Activated T-cell treated with anti-CD3 and anti-CD28 coated beads, Interleukin-2, amount 50 U/mL, for 24 hours (primary cell): Measurements from ENCODE around the gene MYO1B.

ENCODE experiments used
- DNase-seq: peaks from one replicate; pipeline ENCODE4 v3.0.0-alpha.2; 2020
- H3K27ac Mint-ChIP-seq: 2 replicates; pipeline ENCODE4 v1.8.0; 2020; ENCODE audit warnings: mild to moderate bottlenecking, mixed read lengths
- H3K27me3 Mint-ChIP-seq: 2 replicates; pipeline ENCODE4 v1.8.0; 2020; ENCODE audit warnings: mixed read lengths
- H3K36me3 Mint-ChIP-seq: 2 replicates; pipeline ENCODE4 v1.8.0; 2020; ENCODE audit warnings: low read depth, mixed read lengths
- H3K4me1 Mint-ChIP-seq: 2 replicates; pipeline ENCODE4 v1.8.0; 2020; ENCODE audit warnings: low read depth, mixed read lengths
- H3K4me3 Mint-ChIP-seq: 2 replicates; pipeline ENCODE4 v1.8.0; 2020; ENCODE audit warnings: mild to moderate bottlenecking, moderate library complexity, mixed read lengths
- H3K9me3 Mint-ChIP-seq: 2 replicates; pipeline ENCODE4 v1.8.0; 2020; ENCODE audit warnings: mixed read lengths

Gene MYO1B

DNA sequence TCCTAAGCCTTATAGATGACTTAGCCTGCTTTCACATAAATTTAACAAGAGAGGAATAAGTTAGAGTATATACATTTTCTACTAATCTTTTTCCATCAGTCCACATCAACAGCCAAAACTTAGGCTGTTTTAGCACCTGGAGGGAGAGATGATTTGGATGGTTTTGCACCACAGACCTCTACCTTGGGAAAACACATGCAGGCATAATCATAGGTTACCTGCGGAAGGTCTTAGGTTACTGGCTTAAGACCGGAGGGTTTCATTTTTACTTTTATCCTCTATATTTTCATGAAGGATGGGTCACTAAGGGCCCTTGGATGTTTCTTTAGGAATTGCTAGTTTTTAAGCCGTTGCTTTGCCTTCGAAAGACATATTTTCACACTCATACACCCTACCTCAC lies 66.0 kb downstream of the MYO1B start:
- Mint-ChIP-seq H3K27ac (no peak overlapping the region), H3K27me3 (no peaks in the 10 kb centered on the region), H3K4me1 (no peaks in the 10 kb centered on the region), H3K36me3 (no peaks in the 10 kb centered on the region), H3K4me3 (no peak overlapping the region), H3K9me3 (no peaks in the 10 kb centered on the region)
- DNase-seq = no peak

DNA sequence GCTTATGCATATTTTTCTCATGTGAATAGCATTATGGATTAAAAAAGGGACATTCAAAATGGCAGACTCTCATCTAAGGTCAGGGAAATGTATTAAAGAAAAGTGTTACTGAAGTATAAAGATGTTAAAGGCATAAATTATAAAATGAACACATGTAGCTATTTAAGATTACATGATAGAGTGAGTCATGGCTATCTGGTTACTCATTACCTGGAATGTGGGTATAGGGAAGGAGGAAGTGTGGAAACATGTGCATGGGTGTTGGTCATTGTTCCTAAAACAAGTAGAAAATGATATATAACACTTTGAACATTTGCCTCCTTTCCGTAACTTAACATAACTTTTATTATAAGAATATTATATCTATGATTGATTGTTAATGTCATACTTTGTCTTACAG lies 66.4 kb downstream of the MYO1B start:
- DNase-seq = no peak
- Mint-ChIP-seq H3K9me3 (no peaks in the 10 kb centered on the region), H3K27me3 (no peaks in the 10 kb centered on the region), H3K27ac (no peak overlapping the region), H3K4me1 (no peaks in the 10 kb centered on the region), H3K36me3 (no peaks in the 10 kb centered on the region), H3K4me3 (no peak overlapping the region)

DNA sequence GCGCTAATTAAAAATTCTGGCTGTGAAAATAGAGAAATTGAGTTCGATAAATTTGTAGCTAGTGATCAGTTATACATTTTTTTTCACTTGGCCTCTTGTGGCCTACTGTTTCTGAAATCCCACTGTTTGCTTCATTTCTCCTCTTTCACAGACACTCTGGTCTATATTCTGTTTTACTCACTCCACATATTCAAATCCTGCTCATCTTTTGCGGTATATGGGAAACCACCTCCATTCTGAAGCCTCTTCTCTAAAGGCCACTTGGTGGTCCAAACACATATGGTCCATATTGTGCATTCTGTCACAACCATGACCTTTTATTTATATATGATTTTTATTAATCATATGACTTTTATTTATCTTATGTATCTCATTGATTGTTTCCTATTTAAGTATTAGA lies 67.0 kb downstream of the MYO1B start:
- H3K36me3 Mint-ChIP-seq = no peaks in the 10 kb centered on the region
- H3K9me3 Mint-ChIP-seq = no peaks in the 10 kb centered on the region
- H3K27me3 Mint-ChIP-seq = peaks cover 3% of the 10 kb centered on the region
- no peak overlapping the region for H3K27ac Mint-ChIP-seq
- no peaks in the 10 kb centered on the region for H3K4me1 Mint-ChIP-seq
- DNase-seq = no peak
- no peak overlapping the region for H3K4me3 Mint-ChIP-seq

DNA sequence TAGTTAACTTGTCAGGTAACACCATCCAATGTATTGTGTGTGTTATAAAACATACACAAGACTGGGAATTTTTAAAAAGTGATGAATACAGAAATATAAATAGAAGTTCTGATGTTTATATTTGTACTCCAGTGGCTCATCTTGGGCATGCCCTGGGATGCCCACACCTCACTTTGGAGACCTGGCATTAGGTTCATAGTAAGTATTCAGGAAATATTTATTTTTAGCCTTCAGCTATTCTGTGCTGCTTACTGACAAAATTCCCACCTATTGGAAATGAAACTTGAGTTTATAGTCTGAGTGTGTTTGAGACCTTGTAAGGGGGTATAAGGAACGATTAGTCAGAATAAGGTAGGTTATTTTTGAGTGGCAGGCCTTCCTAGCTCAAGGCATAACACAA lies 67.5 kb downstream of the MYO1B start:
- H3K4me1 Mint-ChIP-seq = no peaks in the 10 kb centered on the region
- H3K27ac Mint-ChIP-seq = no peak overlapping the region
- H3K9me3 Mint-ChIP-seq = no peaks in the 10 kb centered on the region
- peaks cover 3% of the 10 kb centered on the region for H3K27me3 Mint-ChIP-seq
- no peak for DNase-seq
- H3K36me3 Mint-ChIP-seq = no peaks in the 10 kb centered on the region
- H3K4me3 Mint-ChIP-seq = no peak overlapping the region

DNA sequence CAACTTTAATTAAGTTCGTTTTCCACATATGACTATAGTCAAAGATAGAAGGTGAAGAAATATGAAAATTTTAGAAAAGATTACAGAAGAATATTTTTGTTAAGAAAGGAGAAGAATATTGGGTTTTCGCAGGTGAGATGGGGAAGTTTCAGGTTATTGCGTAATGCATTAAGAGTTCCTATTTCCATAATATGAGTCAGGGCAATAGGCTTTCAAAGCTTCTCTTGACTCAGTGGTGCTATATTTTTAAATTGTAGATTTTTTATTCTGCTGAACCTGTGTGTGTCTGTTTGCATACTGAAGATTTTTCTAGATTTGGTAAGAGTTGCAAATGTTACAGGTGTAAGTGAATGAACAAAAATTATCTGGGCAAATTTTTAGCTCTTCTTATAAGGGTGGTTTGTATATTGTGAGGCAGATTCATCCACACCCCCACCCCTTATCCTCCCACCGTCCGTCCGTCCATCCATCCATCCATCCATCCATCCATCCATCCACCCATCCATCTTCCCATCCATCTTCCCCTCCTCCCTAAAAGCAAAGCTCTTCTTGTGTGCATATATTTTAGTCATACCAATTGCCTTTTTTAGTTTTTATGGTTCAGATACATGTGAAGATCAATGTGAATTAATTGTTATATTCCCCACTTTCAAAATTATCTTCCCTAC lies 69.6 kb downstream of the MYO1B start:
- DNase-seq = no peak
- no peaks in the 10 kb centered on the region for H3K36me3 Mint-ChIP-seq
- H3K27ac Mint-ChIP-seq = no peak overlapping the region
- peaks cover 5% of the 10 kb centered on the region for H3K27me3 Mint-ChIP-seq
- no peaks in the 10 kb centered on the region for H3K9me3 Mint-ChIP-seq
- H3K4me1 Mint-ChIP-seq = peaks cover 3% of the 10 kb centered on the region
- H3K4me3 Mint-ChIP-seq = no peak overlapping the region

DNA sequence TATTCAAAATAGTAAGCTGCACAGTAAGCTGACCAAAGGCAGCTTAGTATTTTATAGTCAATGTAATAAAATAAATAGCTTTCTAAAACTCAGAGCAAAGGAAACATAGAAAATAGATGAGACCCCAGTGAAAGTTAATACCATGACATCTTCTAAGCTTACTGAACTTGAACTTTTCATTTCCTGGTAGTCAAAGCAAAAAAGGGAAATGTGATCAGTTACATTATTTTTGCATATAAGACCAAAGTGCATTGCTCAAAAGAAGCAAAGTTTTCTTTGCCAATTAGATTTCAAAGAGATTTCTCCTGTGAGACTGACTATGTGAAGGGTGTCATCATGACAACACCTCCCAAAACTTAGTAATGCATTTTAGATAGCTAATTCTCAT lies 70.2 kb downstream of the MYO1B start:
- Mint-ChIP-seq H3K27ac (no peak overlapping the region), H3K9me3 (no peaks in the 10 kb centered on the region), H3K4me1 (peaks cover 3% of the 10 kb centered on the region)

DNA sequence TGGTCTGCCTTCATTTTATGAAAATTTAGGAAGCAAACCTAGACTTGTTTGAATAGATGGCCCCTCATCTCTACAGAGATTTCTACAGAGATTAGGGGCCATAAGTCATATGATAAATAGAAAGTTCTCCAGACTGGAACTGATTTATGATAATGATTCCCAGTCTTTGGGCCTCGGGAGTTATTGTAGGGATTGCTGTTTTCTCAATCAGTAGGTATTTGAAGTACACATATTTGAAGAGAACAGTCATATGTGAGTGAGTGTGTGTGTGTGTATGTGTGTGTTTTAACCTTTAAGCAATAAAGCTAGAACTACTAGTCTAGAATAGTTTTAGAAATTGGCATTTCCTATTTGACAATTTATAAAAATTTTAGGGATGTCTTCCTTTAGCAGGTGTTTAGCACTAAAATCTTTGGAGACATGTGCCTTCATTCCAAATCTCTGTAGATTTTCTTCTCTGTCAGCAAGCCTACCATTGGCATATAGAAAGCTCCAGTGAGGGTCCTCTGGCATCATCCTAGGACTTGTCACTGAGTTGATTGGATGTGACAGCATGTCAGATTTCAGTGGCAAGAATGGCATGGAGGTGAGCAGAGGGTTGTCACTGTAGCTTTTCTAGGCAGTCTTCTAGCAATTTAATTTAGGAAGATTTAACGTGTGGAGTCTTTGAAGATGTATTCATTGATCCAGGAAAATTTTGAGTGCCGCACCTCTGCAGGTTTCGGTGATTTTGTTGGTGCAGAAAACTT lies 71.2 kb downstream of the MYO1B start:
- Mint-ChIP-seq H3K4me3 (no peak overlapping the region), H3K9me3 (no peaks in the 10 kb centered on the region), H3K27ac (no peak overlapping the region), H3K4me1 (peaks cover 4% of the 10 kb centered on the region), H3K27me3 (peaks cover 6% of the 10 kb centered on the region), H3K36me3 (no peaks in the 10 kb centered on the region)
- DNase-seq = no peak

More for the DNA sequence above, 70.2 kb downstream of the MYO1B start:
- H3K36me3 Mint-ChIP-seq = no peaks in the 10 kb centered on the region
- H3K4me3 Mint-ChIP-seq = no peak overlapping the region
- peaks cover 6% of the 10 kb centered on the region for H3K27me3 Mint-ChIP-seq
- DNase-seq = no peak

DNA sequence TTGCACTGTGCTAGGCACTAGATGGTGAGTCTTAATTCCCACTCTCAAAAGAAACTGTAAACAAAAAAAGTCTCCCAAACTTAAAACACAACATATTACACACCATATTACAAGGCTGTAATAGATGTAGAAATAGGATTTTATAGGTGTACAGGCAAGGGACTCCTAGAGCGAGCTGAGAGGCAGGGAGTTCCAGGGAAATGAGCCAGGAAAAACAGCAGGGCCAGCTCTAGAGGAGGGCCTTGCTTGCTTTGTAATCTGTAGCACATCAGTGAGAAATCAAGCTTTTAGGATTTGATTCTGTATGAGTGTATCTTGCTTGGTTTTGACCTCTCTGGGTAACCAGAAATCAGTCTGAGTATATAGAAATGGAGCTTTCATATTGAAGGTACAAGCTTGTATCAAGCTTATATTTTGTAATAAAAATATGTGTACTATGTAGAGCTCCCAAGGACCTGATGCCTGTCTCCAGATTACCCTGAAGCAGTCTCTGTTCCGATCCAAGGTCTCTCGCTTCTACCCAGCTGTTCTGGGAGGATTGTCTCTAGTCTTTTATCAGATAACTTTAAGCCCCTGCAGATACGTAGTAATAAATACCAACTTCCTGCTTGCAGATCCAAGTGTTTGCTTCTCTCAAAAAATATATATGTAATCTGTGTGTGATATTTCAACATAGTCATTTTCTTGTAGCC lies 73.0 kb downstream of the MYO1B start:
- Mint-ChIP-seq H3K9me3 (no peaks in the 10 kb centered on the region), H3K4me1 (peaks cover 20% of the 10 kb centered on the region), H3K27me3 (peaks cover 6% of the 10 kb centered on the region), H3K27ac (no peak overlapping the region), H3K36me3 (no peaks in the 10 kb centered on the region), H3K4me3 (no peak overlapping the region)
- no peak for DNase-seq

DNA sequence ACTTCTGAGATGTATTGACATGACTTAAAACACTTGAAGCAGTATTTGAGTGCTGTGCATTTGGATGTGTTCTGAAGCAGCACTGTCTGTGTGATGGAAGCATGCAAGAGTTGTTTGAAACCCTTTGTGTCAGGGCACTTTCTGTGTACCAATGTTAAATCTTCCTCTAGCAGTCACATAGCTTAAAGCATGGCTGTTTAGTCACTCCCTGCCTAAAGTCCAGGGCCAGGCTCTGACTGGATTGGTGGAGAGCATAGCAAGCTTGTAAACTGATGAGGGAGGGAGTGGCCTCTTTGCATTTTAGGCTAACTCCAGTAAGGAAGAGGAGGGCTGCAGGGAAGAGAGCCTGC lies 73.5 kb downstream of the MYO1B start:
- no peak for DNase-seq
- Mint-ChIP-seq H3K27me3 (peaks cover 6% of the 10 kb centered on the region), H3K4me1 (peaks cover 20% of the 10 kb centered on the region)

DNA sequence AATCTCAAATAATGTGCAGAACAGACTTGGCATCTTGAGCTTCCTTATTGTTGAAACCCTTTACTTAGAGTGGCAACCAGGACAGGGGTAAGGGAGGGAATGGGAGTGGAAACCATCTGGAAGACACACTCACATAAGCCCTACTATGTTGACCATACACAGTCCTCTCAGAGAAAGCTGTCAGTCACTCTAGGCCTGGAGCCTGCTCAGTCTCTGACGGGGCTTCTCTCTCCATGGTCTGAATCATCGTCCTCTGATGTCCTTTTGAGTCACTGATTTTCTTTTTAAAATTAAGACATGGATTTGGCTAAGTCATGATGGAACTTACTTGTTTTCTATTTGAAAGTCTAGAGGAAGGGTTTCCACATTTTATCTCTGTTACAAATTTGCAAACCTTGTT lies 74.0 kb downstream of the MYO1B start:
- H3K9me3 Mint-ChIP-seq = no peaks in the 10 kb centered on the region
- H3K4me1 Mint-ChIP-seq = peaks cover 20% of the 10 kb centered on the region

More for the DNA sequence above, 73.5 kb downstream of the MYO1B start:
- Mint-ChIP-seq H3K27ac (no peak overlapping the region), H3K9me3 (no peaks in the 10 kb centered on the region), H3K36me3 (no peaks in the 10 kb centered on the region), H3K4me3 (no peak overlapping the region)

DNA sequence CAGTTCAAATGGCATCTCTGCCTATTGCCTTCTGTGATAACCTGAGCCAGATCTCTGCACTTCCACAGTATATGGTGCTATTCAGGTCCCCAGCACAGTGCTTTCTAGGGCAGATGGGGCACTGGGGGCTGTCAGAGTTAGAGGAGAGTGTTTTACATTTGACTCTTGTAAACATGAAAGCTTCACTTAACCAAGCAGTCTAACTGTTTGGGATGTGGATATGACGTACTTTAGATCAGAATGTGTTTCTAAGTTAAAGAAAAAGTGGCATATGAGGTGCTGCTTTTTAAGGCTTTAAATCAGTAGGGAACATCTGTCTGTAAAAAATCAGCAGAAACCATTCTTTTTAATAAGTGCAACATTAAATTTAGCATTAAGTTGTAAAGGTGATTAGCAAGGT lies 75.7 kb downstream of the MYO1B start:
- no peak overlapping the region for H3K4me3 Mint-ChIP-seq
- H3K27me3 Mint-ChIP-seq = peaks cover 6% of the 10 kb centered on the region
- peaks cover 20% of the 10 kb centered on the region for H3K4me1 Mint-ChIP-seq
- H3K27ac Mint-ChIP-seq = no peak overlapping the region
- no peaks in the 10 kb centered on the region for H3K36me3 Mint-ChIP-seq
- DNase-seq = no peak
- no peaks in the 10 kb centered on the region for H3K9me3 Mint-ChIP-seq

More for the DNA sequence above, 74.0 kb downstream of the MYO1B start:
- Mint-ChIP-seq H3K27ac (no peak overlapping the region), H3K4me3 (no peak overlapping the region), H3K36me3 (no peaks in the 10 kb centered on the region), H3K27me3 (peaks cover 6% of the 10 kb centered on the region)
- no peak for DNase-seq

DNA sequence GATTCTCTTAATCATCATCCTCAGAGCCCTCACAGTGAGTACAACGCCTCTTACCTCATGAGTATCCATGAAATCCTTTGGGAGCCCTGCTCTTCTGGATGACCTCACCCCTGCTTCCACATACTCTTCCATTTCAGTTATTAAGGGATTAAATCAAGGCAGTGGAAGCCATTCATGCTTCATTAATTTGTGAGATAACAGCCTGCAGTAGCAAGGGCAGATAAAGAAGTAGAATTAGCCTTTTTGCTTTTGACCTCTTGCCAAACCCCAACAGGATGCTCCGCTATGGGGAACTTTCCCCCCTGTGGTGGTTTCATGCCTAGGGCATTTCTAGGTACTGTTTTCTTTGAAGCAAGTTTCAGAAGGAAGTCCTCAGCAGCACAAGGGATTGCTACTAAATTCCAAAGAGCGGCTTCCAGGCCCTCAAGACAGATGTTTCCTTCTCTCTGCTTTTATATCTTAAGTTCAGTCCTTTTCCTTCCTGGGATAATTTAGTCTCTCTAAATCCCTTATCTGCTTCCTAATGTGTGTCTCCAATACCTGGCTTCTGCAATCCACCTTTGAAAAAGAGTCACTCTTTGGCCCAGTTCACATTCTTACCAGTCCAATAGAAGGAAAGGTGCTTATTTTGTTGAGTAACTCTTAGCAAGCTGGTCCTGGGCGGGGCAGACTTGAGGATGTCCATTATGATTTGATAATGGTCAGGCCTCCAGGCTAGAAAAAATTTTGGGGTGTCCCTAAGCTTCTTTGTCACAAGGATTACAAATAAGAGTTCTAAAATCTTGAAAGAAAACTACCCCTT lies 76.9 kb downstream of the MYO1B start:
- H3K27me3 Mint-ChIP-seq = peaks cover 3% of the 10 kb centered on the region
- no peaks in the 10 kb centered on the region for H3K9me3 Mint-ChIP-seq
- no peak overlapping the region for H3K27ac Mint-ChIP-seq
- no peaks in the 10 kb centered on the region for H3K36me3 Mint-ChIP-seq
- H3K4me3 Mint-ChIP-seq = no peak overlapping the region
- DNase-seq = no peak
- H3K4me1 Mint-ChIP-seq = peaks cover 20% of the 10 kb centered on the region

DNA sequence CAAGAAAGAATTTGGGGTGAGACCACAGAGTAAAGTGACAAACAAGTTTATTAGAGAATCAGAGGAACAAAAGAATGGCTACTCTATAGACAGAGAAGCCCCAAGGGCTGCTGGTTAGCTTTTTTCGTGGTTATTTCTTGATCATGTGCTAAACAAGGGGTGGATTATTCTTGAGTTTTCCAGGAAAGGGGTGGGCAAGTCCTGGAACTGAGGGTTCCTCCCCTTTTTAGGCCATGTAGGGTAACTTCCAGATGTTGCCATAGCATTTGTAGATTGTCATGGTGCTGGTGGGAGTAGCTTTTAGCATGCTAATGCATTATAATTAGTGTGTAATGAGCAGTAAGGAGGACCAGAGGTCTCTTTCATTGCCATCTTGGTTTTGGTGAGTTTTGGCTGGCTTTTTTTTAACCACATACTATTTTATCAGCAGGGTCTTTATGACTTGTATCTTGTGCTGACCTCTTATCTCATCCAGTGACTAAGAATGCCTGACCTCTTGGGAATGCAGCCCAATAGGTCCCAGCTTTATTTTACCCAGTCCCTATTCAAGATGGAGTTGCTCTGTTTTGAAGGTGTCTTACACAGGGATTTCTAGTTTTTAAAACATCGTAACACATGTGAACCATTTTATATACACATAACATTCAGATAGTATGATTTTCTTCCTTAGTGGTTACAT lies 77.8 kb downstream of the MYO1B start:
- H3K27ac Mint-ChIP-seq = no peak overlapping the region
- peaks cover 3% of the 10 kb centered on the region for H3K27me3 Mint-ChIP-seq
- no peaks in the 10 kb centered on the region for H3K9me3 Mint-ChIP-seq
- no peaks in the 10 kb centered on the region for H3K36me3 Mint-ChIP-seq
- H3K4me3 Mint-ChIP-seq = no peak overlapping the region
- DNase-seq = no peak
- H3K4me1 Mint-ChIP-seq = peaks cover 20% of the 10 kb centered on the region
